Measurements from ENCODE around the gene BCOR.

The BCOR gene

DNA sequence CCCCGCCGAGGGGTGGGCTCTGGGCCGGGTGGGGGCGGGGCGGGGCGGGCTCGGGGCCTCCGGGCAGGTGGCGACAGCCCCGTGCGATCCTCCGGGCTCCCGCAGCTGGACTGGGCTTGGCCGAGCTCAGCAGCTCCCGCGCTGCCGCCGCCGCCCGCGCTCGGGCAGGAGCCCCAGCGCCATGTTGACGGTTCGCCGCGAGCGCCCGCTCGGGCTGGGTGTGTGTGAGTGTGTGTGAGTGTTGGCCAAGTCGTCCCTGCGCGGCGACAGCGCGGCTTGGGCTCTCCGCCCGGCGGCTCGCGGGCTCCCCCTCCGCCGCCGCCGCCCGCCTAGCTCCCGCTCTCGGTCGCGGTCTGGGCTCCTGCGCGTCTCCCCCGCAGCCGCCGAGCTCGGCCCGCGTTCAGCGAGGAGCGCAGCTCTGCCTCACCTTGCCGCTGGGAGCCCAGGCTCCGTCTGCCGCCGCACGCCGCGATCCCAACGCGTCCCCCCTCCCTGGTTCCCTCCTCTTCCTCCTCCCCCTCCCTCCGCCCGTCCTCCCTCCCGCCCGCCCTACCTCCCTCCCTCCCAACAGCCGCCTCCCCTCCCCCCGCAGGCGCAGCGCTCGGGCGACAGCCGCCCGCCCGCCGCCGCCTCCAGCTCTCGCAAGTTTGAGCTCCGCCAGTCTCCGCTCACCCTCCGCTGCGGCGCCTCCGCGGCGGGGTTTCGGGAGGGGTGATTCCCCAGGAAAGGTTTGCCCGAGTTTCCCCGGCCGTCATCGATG is at the start of gene BCOR:
Gene BCOR, minus strand, starts transcription at position 455 of the 760 bp plus-strand sequence. CDS start 20,029 bp downstream, outside the sequence.
- peak within 1 kb of the TSS; percentile 59 for H3K9ac ChIP-seq (ENCODE audit: low read length)
- no peaks in the 10 kb centered on the region for H3K27me3 ChIP-seq (ENCODE audit: control insufficient read depth, insufficient read depth, low read length)
- H3K4me1 ChIP-seq (ENCODE audit: control insufficient read depth, insufficient read depth, low read length) = peaks cover 18% of the 10 kb centered on the region
- H3K4me3 ChIP-seq (ENCODE audit: low read length) = no peak within 1 kb of the TSS
- H3K9me3 ChIP-seq (ENCODE audit: control insufficient read depth, low read length) = no peaks in the 10 kb centered on the region
- no peaks in the 10 kb centered on the region for H3K36me3 ChIP-seq (ENCODE audit: control insufficient read depth, insufficient read depth, low read length)

DNA sequence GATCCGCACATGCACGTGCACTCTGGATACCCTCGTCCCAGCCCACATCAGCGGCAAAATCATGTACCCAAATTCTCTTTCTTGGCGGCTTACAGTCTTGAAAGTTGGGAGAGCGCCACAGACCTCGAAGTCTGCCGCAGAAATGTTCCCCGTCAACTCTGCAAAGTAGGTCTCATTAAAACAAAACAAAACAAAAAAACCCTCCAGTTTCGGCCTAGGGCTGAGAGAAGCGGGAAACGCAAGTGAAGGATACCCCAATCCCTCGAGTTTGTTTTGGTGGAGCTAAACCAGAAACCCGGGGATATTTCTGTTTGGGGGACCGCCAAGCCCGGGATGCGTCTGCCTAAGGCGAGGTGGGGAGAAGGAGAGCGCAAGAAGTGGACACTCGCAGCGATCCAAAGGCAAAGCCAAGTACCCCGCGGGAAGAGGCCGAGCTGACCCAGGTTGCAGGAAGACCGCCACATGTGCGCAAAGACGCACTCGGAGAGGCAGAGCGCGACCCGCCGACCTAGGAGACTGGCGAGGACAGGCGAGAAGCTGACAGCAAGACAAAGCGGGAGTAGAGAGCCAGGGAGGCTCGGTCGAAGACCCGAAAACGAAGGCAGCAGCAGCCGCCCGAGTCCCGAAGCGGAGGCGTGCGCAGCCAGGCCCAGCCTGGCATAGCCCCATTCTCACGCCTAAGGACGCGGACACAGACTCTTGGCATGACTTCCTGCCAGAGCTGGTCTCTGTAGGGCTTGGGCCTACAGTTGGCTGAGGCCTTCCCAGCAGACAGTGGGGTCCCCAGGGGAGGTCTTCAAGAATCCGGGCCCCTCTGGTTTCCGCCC is 49.6 kb upstream of the BCOR start:
- peaks cover 23% of the 10 kb centered on the region for H3K4me1 ChIP-seq (ENCODE audit: control insufficient read depth, insufficient read depth, low read length)
- no peaks in the 10 kb centered on the region for H3K36me3 ChIP-seq (ENCODE audit: control insufficient read depth, insufficient read depth, low read length)
- H3K9me3 ChIP-seq (ENCODE audit: control insufficient read depth, low read length) = no peaks in the 10 kb centered on the region
- H3K4me3 ChIP-seq (ENCODE audit: low read length) = no peak overlapping the region
- peaks cover 17% of the 10 kb centered on the region for H3K27me3 ChIP-seq (ENCODE audit: control insufficient read depth, insufficient read depth, low read length)
- H3K9ac ChIP-seq (ENCODE audit: low read length) = no peak overlapping the region

DNA sequence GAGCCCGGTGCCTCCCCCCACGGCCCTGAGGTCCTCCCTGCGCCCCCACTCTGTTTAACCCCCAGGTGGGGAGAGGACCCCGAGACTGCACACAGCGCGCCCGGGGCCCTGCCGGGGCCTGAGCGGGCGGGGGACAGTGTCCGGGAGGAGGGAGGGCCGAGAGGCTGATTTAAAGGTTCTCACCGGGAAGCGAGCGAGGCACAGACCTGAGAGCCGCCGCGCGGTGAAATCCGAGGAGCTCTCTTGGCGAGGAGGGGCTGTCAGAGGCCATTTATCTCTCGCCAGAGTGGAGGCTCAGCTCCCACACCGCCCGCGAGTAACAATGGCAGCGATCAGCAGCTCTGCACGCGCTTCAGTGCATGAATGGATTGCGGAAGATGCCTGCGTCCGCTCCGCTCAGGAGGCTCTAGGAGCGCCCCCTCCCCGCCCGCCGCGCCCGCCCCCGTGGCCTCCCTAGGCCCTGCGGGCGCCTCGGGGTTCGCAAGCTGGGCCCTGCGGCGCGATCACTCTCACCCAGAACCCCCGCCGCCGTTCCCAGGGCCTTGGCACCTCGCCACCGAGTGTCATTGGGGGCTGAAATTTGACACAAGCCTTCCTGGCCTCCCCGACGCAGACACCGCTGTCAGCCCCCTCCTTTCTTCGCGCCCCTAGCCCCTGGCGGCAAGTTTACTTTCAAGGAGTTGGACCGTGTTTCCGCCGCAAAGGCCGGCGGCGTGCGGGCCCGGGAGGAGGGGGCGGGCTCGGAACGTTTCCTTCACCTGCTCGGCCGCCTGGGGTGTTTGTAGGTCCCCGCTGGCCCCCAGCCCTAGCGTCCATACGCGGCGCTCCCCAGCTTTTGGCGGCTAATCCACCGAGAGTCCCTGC is 48.7 kb upstream of the BCOR start:
- Histone ChIP-seq H3K4me1 (ENCODE audit: control insufficient read depth, insufficient read depth, low read length) (peaks cover 20% of the 10 kb centered on the region), H3K4me3 (ENCODE audit: low read length) (no peak overlapping the region), H3K9ac (ENCODE audit: low read length) (peak overlapping the region; percentile 22)

DNA sequence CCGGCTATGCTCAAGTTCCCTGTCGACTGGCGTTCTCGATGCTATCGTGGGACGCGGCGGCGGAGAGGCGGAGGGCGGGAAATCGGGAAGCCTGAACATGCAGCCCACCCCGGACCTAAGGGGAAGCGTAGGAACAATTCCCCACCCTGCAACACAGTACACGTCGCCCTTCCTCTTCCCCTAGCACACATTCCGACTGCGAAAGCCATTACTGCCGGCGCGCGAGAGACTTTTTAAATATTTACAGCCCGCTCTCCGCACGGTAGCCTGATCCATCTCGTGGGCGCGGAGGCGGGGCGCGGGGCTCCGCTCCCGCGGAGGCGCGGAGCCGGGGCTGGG is 48.1 kb upstream of the BCOR start:
- H3K27me3 ChIP-seq (ENCODE audit: control insufficient read depth, insufficient read depth, low read length) = peaks cover 17% of the 10 kb centered on the region
- no peaks in the 10 kb centered on the region for H3K9me3 ChIP-seq (ENCODE audit: control insufficient read depth, low read length)
- H3K9ac ChIP-seq (ENCODE audit: low read length) = peak overlapping the region; percentile 22
- peaks cover 25% of the 10 kb centered on the region for H3K4me1 ChIP-seq (ENCODE audit: control insufficient read depth, insufficient read depth, low read length)
- no peak overlapping the region for H3K4me3 ChIP-seq (ENCODE audit: low read length)
- no peaks in the 10 kb centered on the region for H3K36me3 ChIP-seq (ENCODE audit: control insufficient read depth, insufficient read depth, low read length)

More for the DNA sequence above, 48.7 kb upstream of the BCOR start:
- no peaks in the 10 kb centered on the region for H3K9me3 ChIP-seq (ENCODE audit: control insufficient read depth, low read length)
- H3K36me3 ChIP-seq (ENCODE audit: control insufficient read depth, insufficient read depth, low read length) = no peaks in the 10 kb centered on the region
- H3K27me3 ChIP-seq (ENCODE audit: control insufficient read depth, insufficient read depth, low read length) = peaks cover 17% of the 10 kb centered on the region

DNA sequence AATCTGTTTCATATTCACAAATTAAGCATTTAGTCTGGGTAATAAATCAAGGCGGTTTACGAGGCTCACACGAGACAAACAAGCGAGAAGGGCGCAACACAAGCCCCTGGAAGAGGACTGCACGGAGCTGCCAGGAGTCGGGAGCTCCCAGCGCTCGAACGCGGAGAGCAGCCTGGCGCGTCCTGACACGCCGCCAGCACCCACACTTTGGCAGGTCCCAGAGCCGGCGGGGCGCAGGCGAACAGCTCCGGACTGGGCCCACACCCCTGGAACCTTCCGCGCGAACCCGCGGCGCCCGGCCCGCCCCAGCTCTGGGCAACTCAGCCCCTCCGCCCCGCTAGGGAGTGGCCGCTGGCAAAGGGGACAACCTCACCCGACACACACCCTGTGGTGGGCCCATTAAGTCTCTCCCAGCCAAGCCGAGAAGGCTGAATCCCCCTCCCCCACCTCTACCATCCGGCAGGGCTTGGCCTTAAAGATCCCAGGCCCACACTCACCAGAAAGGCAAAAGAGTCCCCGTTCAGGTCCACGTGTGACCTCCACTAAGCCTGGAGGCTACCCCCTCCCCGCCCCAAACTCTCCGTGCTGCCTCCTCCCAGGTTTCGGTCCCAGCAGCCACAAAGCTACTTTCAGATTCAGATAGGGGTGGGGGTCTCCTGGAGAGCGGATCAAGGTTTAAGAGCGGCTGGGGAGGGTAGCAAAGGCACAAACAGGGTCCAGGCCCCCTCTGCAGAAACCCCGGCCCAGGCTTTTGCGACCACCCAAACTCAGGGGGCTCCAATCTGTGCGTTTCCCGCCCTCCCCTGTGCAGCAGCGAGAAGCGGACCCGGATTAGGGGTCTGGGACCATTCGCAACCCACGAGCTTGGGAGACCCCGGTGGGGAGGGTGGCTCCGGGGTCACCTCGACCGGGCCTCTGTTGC is 47.5 kb upstream of the BCOR start:
- no peaks in the 10 kb centered on the region for H3K36me3 ChIP-seq (ENCODE audit: control insufficient read depth, insufficient read depth, low read length)
- H3K9ac ChIP-seq (ENCODE audit: low read length) = peak overlapping the region; percentile 22
- peaks cover 27% of the 10 kb centered on the region for H3K4me1 ChIP-seq (ENCODE audit: control insufficient read depth, insufficient read depth, low read length)
- no peaks in the 10 kb centered on the region for H3K9me3 ChIP-seq (ENCODE audit: control insufficient read depth, low read length)
- no peak overlapping the region for H3K4me3 ChIP-seq (ENCODE audit: low read length)
- H3K27me3 ChIP-seq (ENCODE audit: control insufficient read depth, insufficient read depth, low read length) = peaks cover 17% of the 10 kb centered on the region

DNA sequence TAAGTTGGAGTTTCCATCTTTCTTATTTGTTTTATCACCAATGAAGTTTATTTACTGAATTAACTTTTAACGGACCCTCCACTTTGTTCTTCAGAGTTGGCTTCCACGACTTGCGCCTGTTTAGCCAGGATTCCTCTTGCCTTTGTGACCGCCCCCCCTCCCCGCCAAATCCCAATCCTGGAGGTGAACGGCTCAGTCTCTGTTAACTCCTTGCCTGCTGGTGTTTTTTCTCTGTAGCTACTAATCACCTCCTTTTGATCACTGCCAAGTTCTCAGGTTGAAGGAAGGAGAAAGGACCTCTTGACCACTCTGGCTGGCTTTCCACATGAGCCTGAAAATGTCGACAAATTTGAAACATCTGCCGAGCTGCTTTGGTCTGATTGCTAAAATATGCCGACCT is 46.8 kb upstream of the BCOR start:
- Histone ChIP-seq H3K4me1 (ENCODE audit: control insufficient read depth, insufficient read depth, low read length) (peaks cover 27% of the 10 kb centered on the region), H3K9me3 (ENCODE audit: control insufficient read depth, low read length) (no peaks in the 10 kb centered on the region), H3K4me3 (ENCODE audit: low read length) (no peak overlapping the region), H3K27me3 (ENCODE audit: control insufficient read depth, insufficient read depth, low read length) (peaks cover 17% of the 10 kb centered on the region), H3K9ac (ENCODE audit: low read length) (no peak overlapping the region), H3K36me3 (ENCODE audit: control insufficient read depth, insufficient read depth, low read length) (no peaks in the 10 kb centered on the region)

DNA sequence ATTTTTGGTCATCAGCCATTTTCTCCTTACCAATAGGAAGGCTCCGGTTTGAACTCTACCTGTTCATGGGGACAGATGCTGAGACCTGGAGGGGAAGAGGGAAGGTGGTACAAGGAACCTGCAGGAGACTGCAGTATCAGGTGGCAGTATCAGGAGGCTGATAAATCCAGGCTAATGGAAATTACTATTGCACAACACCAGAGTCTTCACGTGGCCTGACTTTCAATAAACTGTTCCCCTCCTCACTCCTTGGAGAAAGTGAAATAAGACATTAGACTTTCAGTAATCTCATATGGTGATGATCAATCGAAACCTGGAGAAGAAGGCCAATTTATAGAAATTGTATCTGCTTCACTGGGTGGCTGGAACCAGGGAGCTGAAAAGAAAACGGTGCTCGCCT is 46.2 kb upstream of the BCOR start:
- peaks cover 27% of the 10 kb centered on the region for H3K4me1 ChIP-seq (ENCODE audit: control insufficient read depth, insufficient read depth, low read length)
- H3K27me3 ChIP-seq (ENCODE audit: control insufficient read depth, insufficient read depth, low read length) = peaks cover 17% of the 10 kb centered on the region
- H3K4me3 ChIP-seq (ENCODE audit: low read length) = no peak overlapping the region
- H3K9ac ChIP-seq (ENCODE audit: low read length) = no peak overlapping the region
- no peaks in the 10 kb centered on the region for H3K36me3 ChIP-seq (ENCODE audit: control insufficient read depth, insufficient read depth, low read length)
- no peaks in the 10 kb centered on the region for H3K9me3 ChIP-seq (ENCODE audit: control insufficient read depth, low read length)

DNA sequence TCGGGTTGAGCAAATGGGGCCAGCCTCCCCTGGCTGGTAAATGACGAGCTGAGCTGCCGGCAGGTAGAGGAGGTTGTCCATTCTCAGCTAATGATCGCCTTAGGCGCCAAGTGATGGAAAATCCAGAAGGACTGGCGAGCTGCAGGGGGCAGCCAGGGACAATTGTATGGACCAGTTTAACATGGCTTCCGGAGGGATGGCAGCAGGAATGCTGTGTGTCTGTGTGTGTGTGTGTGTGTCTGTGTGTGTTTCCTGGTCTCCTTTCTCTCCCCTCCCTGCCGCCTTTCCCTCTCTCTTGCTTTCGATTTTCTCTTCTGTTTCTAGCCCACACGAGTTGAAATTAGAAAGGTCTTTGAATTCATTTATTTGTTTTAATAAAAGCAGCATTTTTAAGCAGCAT is 45.2 kb upstream of the BCOR start:
- Histone ChIP-seq H3K4me3 (ENCODE audit: low read length) (no peak overlapping the region), H3K27me3 (ENCODE audit: control insufficient read depth, insufficient read depth, low read length) (peaks cover 17% of the 10 kb centered on the region), H3K9ac (ENCODE audit: low read length) (no peak overlapping the region), H3K4me1 (ENCODE audit: control insufficient read depth, insufficient read depth, low read length) (peaks cover 21% of the 10 kb centered on the region), H3K9me3 (ENCODE audit: control insufficient read depth, low read length) (no peaks in the 10 kb centered on the region), H3K36me3 (ENCODE audit: control insufficient read depth, insufficient read depth, low read length) (no peaks in the 10 kb centered on the region)

DNA sequence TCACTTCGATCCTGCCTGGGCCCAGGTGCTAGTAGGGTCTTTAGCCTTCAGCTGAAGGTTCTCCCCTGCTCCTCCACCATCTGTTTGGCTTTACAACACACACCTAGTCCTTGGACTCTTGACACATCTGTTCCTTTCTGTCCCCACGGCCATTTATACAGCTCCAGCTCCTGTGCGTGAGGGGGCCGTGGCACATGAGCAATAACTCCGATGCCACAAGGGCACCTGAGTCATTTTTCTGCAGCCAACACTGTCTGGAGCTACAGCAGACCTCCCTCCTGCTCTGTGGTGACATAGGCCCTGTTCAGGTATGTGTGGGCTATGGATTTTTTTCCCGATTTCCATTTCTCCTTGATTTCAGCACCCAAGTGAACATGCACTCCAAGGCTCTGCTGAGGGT is 44.7 kb upstream of the BCOR start:
- Histone ChIP-seq H3K36me3 (ENCODE audit: control insufficient read depth, insufficient read depth, low read length) (no peaks in the 10 kb centered on the region), H3K9ac (ENCODE audit: low read length) (no peak overlapping the region), H3K9me3 (ENCODE audit: control insufficient read depth, low read length) (no peaks in the 10 kb centered on the region), H3K27me3 (ENCODE audit: control insufficient read depth, insufficient read depth, low read length) (peaks cover 17% of the 10 kb centered on the region), H3K4me1 (ENCODE audit: control insufficient read depth, insufficient read depth, low read length) (peaks cover 21% of the 10 kb centered on the region), H3K4me3 (ENCODE audit: low read length) (no peak overlapping the region)

DNA sequence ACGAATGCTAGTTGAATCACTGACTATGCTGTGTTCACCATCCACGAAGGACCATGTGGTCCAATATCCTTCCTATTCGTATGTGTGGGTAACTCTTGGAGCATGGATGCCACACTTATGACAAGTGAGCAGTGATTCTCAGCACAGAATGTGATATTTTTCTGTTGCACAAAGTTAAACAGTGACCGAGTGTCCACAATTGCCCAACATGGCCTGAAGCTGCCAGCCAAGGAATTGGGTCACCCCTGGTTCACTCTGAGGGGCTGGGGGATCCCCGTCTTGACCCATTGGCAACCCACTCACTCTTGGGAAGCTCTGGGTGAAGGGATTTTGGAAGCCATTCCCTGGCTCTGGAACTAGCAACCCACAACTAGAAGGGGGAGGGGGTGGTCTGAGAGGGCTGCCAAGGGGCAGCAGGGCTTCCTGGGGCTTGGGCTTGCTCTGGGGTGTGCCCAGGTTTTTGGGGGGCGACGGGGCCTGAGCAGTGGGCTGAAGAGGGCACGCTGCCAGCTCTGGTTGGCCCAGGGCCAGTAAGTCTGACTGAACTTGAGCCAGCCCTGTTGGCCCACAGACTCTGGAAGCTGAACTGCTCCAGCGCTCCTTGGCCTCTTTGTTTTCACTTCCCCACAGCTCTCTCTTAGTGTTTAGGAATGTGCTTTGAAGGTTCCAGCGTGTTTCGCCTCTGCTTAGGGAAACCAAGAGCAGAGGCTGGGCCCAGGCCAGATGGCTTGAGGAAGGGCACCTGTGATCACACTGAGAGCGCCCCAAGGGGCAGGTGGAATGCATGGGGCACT is 43.1 kb upstream of the BCOR start:
- no peak overlapping the region for H3K9ac ChIP-seq (ENCODE audit: low read length)
- no peak overlapping the region for H3K4me3 ChIP-seq (ENCODE audit: low read length)
- H3K27me3 ChIP-seq (ENCODE audit: control insufficient read depth, insufficient read depth, low read length) = peaks cover 7% of the 10 kb centered on the region
- H3K4me1 ChIP-seq (ENCODE audit: control insufficient read depth, insufficient read depth, low read length) = peaks cover 18% of the 10 kb centered on the region
- H3K36me3 ChIP-seq (ENCODE audit: control insufficient read depth, insufficient read depth, low read length) = no peaks in the 10 kb centered on the region
- no peaks in the 10 kb centered on the region for H3K9me3 ChIP-seq (ENCODE audit: control insufficient read depth, low read length)
